ENCODE results near the gene ASTL. TPM values are rescaled to one million over a fixed set of nuclear protein-coding genes. Genes with fewer than 3 reads are reported as not detected.

ASTL gene
- total RNA-seq, 1 experiment from 2014 or later: 0.18 TPM

DNA sequence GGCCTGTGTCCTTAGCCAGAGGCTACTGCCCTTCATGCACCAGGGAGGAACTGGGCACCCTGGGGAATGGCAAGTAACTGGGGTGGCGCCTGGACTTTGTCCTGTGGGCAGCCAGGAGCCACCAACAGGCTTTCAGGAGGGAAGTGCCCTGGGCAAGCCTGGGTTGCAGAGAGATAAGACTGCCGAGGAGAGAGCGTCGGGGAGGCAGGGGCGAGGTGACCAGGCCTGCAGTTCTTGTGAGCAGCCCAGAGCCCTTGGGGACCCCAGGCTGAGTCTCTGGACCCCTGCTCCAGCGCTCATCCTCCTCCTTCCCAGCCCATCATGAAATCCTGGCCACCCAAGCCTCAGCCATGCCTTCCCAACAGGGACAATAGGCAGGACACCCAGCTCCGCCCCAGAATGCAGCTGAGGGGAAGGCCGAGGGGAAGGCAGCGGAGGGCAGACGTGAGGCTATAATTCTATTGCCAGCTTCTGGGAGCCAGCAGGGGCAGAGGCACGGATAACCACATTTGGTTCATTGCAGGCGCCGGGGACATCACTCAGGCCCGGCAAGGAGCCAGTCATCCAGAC is 47.1 kb downstream of the ASTL start:
- no peak overlapping the region for H3K27ac ChIP-seq (ENCODE audit: low read length)
- no TSS peak for BruUV-seq (replicated peaks)
- CTCF ChIA-PET: interaction anchor here (0.6 kb wide), 1 partner anchor 12 kb away, joined by 3 read pairs; no protein-coding TSS in a partner anchor
- intact Hi-C loops (cut with micrococcal nuclease; ENCODE audit: unreplicated experiment): no loop called here
- in situ Hi-C loops (cut with HindIII; ENCODE audit: low pct_unique_long_range_greater_than_20kb, low sequenced_read_pairs): no loop called here
- H3K4me1 ChIP-seq (ENCODE audit: control insufficient read depth, insufficient read depth, low read length): no peaks in the 10 kb centered on the region
- H3K36me3 ChIP-seq (ENCODE audit: control insufficient read depth, insufficient read depth, low read length): no peaks in the 10 kb centered on the region
- H3K9me3 ChIP-seq (ENCODE audit: control insufficient read depth, insufficient read depth, low read depth, low read length): no peaks in the 10 kb centered on the region
- no peaks in the 10 kb centered on the region for H3K27me3 ChIP-seq (ENCODE audit: control insufficient read depth, insufficient read depth, low read length)
- ATAC-seq: no peak
- TF ChIP-seq TCF7L2 (IDR thresholded peaks at IDR 0.05; ENCODE audit: low read depth, low read length) (no peak), POLR2AphosphoS5 (IDR thresholded peaks at IDR 0.05; ENCODE audit: low read depth, low read length) (no peak), SIN3A (IDR thresholded peaks at IDR 0.05; ENCODE audit: borderline replicate concordance, insufficient read depth, low read depth, low read length) (no peak)
- TF ChIP-seq, protein P1, sequence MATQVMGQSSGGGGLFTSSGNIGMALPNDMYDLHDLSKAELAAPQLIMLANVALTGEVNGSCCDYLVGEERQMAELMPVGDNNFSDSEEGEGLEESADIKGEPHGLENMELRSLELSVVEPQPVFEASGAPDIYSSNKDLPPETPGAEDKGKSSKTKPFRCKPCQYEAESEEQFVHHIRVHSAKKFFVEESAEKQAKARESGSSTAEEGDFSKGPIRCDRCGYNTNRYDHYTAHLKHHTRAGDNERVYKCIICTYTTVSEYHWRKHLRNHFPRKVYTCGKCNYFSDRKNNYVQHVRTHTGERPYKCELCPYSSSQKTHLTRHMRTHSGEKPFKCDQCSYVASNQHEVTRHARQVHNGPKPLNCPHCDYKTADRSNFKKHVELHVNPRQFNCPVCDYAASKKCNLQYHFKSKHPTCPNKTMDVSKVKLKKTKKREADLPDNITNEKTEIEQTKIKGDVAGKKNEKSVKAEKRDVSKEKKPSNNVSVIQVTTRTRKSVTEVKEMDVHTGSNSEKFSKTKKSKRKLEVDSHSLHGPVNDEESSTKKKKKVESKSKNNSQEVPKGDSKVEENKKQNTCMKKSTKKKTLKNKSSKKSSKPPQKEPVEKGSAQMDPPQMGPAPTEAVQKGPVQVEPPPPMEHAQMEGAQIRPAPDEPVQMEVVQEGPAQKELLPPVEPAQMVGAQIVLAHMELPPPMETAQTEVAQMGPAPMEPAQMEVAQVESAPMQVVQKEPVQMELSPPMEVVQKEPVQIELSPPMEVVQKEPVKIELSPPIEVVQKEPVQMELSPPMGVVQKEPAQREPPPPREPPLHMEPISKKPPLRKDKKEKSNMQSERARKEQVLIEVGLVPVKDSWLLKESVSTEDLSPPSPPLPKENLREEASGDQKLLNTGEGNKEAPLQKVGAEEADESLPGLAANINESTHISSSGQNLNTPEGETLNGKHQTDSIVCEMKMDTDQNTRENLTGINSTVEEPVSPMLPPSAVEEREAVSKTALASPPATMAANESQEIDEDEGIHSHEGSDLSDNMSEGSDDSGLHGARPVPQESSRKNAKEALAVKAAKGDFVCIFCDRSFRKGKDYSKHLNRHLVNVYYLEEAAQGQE (IDR thresholded peaks at IDR 0.05; ENCODE audit: insufficient read depth in 1 of 2, low read depth in 2 of 2, low read length in 1 of 2): no peak
- TF ChIP-seq, protein P2, sequence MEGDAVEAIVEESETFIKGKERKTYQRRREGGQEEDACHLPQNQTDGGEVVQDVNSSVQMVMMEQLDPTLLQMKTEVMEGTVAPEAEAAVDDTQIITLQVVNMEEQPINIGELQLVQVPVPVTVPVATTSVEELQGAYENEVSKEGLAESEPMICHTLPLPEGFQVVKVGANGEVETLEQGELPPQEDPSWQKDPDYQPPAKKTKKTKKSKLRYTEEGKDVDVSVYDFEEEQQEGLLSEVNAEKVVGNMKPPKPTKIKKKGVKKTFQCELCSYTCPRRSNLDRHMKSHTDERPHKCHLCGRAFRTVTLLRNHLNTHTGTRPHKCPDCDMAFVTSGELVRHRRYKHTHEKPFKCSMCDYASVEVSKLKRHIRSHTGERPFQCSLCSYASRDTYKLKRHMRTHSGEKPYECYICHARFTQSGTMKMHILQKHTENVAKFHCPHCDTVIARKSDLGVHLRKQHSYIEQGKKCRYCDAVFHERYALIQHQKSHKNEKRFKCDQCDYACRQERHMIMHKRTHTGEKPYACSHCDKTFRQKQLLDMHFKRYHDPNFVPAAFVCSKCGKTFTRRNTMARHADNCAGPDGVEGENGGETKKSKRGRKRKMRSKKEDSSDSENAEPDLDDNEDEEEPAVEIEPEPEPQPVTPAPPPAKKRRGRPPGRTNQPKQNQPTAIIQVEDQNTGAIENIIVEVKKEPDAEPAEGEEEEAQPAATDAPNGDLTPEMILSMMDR (IDR thresholded peaks at IDR 0.05): no peak
- no peak overlapping the region for H3K4me3 ChIP-seq (ENCODE audit: low read depth in 2 of 2, low read length in 2 of 2)
- POLR2A ChIA-PET: no interaction called here
- DNase-seq (ENCODE audit: low read depth, low spot score): no peak

DNA sequence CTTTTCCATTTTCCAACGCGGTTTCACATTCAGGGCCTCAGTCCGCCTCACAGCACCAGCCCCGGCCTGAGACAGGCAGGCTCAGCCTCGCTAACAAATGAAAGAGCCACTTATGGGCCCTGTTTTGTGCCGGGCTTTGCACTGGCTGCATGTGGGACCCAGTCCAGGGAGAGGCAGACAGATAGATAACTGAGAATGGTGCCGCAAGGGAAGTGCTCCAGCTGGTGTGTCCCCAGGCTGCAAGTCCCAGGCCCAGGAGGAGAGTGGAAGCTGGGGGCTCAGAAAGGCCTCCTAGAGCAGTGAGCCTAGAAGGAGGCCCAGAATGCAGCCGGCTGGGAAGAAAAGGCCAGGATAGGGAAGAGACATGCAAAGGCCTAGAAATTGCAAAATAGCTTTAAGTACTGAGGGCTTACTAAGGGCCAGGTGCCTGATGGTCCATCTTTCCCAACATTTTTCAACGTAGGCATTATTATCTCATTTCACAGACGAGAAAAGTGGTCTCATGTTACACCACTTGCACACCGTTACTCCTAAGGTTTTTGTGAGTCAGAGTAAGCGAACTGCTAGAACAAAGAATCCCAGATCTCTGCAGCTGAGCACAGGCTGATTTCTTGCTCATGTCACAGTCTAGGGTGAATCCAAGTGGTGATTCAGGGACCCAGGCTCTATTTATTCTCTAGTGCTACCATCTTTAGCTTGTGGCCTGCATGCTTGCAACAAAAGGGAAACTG is 47.9 kb downstream of the ASTL start:
- DNase-seq (ENCODE audit: low read depth, low spot score): no peak
- ChIA-PET CTCF (interaction anchor here (0.6 kb wide), 1 partner anchor 12 kb away, joined by 3 read pairs; no protein-coding TSS in a partner anchor), POLR2A (no interaction called here)
- Histone ChIP-seq H3K36me3 (ENCODE audit: control insufficient read depth, insufficient read depth, low read length) (no peaks in the 10 kb centered on the region), H3K4me3 (ENCODE audit: low read depth in 2 of 2, low read length in 2 of 2) (no peak overlapping the region), H3K27me3 (ENCODE audit: control insufficient read depth, insufficient read depth, low read length) (no peaks in the 10 kb centered on the region), H3K4me1 (ENCODE audit: control insufficient read depth, insufficient read depth, low read length) (no peaks in the 10 kb centered on the region), H3K9me3 (ENCODE audit: control insufficient read depth, insufficient read depth, low read depth, low read length) (no peaks in the 10 kb centered on the region), H3K27ac (ENCODE audit: low read length) (no peak overlapping the region)
- in situ Hi-C loops (cut with HindIII; ENCODE audit: low pct_unique_long_range_greater_than_20kb, low sequenced_read_pairs) (no loop called here), intact Hi-C loops (cut with micrococcal nuclease; ENCODE audit: unreplicated experiment) (no loop called here)
- no TSS peak for BruUV-seq (replicated peaks)
- TF ChIP-seq, protein P2 (IDR thresholded peaks at IDR 0.05): no peak
- no peak for TF ChIP-seq POLR2AphosphoS5 (IDR thresholded peaks at IDR 0.05; ENCODE audit: low read depth, low read length)
- TF ChIP-seq SIN3A (IDR thresholded peaks at IDR 0.05; ENCODE audit: borderline replicate concordance, insufficient read depth, low read depth, low read length): no peak
- TF ChIP-seq, protein P1 (IDR thresholded peaks at IDR 0.05; ENCODE audit: insufficient read depth in 1 of 2, low read depth in 2 of 2, low read length in 1 of 2): no peak
- TF ChIP-seq TCF7L2 (IDR thresholded peaks at IDR 0.05; ENCODE audit: low read depth, low read length): no peak
- no peak for ATAC-seq

Data from Panc1 (cell line).